HPDE6-E6E7 (cell line): ENCODE measurements around the gene ATP8A2.
"Not testable (repeated sequence)": the region's sequence is repeated elsewhere in the genome, so short reads cannot be mapped to it uniquely, and the experiment has no call there.

Experiments used
- DNase-seq: peaks from one replicate; pipeline ENCODE4 v3.0.0; 2011; ENCODE audit warnings: missing footprints; ENCODE audit errors: extremely low spot score

The ATP8A2 gene

DNA sequence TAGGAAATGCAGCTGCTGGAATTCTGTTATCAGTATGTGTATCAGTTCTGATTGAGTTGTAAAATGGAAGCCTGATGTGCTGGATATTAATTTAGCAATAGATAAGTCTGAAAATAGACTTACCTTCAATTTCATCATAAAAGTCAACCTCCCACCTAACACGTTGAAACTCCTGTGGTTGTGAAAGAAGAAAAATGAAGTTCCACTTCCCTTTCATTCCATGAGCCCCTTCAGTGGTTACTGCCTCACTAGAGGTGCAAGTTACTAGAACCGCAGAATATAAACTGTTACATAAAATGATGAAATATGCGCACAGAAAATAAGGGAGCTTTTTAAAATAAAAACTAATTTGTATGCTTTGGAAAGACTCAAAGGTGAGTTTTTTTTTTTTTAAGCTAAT, 430.8 kb downstream of the ATP8A2 start:
- DNase-seq, result no peak

DNA sequence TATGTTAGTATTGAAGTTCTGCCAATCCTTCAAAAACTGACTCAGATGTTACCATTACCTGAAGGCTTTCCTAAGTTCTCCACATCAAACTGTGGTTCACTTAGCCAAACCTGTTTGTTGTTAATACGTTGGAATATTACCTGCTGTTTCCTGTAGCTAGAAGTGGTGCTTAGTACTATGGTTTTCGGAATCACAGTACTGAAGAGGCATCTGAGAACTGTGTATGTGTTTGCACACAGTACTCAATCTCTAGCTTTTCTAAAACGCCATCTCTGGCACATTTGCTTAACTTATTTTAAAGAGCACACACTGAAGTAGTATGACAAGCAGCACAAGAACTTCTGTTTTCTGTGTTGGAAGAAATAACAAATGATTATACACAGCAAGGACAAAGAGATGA, 431.9 kb downstream of the ATP8A2 start:
- DNase-seq, result no peak

DNA sequence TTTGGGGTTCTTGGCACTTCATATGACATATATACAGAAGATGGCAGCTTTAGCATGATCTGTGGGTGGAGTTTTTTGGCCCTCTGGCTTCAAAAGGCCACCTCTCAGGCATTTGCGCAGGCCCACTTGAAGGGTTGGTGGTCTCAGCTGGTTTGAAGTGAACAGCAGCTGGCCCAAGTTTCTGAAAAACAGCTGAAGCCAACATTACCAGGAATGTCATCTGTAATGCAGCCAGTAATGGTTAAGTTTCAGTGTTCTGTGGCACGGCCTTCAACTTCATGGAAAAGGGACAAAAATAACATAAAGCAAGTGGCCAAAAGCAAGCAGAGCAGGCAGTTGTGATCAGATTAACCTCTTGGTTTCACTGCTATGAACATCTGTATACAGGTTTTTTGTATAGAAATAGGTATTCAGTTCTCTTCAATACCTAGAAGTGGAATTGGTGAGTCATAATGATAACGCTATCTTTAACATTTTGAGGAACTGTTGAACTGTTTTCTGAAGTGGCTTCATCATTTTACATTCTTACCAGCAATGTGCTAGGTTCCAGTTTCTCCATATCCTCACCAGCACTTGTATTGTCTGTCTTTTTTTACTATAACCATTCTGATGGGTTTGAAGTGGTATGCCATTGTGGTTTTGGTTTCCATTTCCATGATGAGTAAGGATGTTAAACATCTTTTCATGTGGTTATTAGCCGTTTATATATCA, 434.6 kb downstream of the ATP8A2 start:
- DNase-seq, result no peak

DNA sequence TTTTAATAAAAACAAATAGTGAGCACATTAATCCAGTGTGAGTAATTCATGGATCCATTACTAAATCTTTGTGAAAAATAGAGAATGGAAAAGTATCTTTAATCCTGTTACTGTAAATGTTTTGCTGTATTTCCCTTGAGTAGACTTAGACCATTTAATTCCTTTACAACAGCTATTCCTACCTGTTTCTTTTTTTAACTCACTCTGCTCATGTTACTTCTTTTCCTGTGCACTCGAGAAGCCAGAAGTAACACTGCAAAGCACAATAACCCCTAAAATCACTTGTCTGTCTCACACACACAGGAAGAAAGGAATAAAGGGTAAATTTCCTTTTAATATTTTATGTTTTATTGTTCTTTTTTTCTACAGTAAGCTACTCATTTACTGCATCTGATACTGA, 435.8 kb downstream of the ATP8A2 start:
- DNase-seq, result no peak

DNA sequence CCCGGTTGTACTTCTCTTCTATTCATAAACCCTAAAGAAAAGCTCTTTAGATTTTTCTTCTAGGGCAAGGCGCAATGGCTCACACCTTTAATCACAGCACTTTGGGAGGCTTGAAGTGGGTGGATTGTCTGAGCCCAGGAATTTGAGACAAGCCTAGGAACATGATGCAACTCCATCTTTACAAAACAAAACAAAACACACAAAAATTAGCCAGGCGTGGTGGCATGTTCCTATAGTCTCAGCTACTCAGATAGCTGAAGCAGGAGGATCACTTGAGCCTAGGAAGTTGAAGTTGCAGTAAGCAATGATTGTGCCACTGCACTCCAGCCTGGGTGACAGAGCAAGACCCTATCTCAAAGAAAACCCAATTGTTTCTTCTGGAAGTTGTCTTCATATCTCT, 439.7 kb downstream of the ATP8A2 start:
- no peak for DNase-seq

DNA sequence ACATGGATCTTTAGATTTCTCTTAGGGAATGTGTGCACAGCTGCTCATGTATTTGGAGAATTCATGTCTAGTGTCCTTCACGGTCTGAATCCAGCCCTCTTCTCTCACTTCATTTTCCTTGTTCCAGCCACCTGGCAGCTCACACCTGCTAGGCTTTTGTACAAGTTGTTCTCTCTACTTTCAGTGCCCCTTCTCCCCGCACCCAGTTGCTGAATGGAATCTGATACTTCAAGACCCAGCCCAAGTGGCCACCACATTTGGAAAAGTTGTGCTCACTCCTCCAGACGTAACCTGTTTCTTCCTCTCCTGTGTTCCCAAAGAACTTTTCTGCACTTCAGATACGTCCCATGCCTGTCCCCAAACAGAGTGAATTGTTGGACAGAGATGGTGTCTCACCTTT, 444.5 kb downstream of the ATP8A2 start:
- no peak for DNase-seq

DNA sequence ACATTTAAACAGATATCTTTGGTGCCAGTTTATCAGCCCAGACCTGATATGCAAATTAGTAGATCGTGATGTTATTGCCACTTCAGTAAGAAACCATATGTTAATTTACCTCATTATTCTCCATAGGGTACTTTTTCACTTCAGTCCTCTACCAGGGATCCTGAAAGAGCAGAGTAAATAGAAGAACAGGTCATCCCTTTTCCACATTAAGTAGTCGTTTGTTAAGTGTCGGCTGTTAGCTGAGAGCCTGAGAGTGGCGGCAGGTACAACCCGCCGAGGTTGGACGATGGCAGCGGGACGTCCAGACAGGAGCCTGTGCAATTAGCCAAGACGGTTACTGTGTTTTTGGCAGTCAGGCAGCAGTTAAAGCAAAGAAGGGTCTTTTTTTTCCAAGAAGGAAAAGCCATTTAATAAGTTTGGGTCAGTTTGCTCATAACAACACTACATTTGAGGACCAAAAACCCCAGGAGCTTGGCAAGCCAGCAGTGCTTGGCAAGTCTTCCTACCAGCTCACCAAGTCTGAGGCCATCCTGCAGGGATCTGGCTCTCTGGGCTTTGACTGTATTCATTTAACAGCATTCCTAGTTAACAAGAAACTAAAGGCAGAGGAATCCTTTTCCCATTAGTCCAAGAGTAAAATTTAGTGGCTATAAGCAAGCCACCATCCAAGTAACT, 448.2 kb downstream of the ATP8A2 start:
- DNase-seq, result no peak

DNA sequence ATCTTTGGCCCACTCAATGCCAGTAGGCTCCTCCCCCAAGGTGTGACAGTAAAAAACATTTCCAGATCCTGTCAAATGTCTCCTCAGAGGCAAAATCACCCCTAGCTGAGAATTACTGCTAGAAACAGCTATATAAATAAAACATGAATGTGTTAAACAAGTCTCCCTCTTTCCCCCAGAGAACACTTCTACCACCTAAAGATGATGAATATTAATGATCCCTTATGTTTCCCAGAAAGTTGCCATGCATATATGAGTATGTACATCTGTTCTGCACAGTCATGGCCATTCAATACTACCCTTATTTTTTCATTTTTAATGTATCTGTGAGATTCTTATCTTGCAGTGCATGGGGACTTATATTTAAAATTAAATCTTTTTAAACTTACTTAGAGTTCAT, 450.0 kb downstream of the ATP8A2 start:
- DNase-seq, result no peak

DNA sequence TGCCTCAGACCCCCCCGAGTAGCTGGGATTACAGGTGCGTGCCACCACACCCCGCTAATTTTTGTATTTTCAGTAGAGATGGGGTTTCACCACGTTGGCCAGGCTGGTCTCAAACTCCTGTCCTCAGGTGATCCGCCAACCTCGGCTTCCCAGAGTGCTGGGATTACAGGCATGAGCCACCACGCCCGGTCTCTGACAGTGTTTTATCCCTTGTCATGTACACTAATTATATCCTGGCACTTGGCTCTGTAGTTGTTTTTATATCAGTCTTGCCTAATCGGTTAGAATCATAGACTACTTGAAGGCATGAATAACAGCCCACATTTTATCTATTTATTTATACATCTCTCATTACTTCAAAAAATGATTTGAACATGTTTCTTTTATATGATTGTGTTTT, 455.4 kb downstream of the ATP8A2 start:
- DNase-seq, result not testable (repeated sequence)

DNA sequence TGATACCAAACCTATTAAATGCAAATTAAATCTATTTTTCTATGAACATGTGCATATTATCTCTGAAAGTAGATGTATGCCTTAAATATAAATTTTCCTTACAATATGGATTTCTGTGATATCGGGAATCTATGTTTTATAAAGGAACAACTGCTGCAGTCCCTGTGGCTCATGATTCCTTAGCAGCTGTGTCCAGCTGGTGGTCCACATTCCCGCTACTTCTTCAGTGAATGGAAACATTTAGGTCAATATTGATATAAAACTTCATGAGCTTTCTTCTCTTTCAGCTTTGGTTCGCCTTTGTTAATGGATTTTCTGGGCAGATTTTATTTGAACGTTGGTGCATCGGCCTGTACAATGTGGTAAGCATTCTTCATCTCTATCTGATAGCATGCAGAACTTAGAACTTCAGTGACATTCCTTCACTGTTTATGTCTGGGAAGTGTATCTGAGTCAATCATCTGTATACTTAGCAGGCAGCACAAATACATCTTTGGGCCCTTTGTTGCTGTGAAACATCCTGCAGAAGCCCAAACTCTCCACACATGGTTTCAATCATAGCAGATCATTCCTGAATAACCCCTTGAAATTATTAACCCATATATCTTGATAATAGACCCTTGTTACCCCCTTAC, 456.2 kb downstream of the ATP8A2 start:
- DNase-seq, result no peak

DNA sequence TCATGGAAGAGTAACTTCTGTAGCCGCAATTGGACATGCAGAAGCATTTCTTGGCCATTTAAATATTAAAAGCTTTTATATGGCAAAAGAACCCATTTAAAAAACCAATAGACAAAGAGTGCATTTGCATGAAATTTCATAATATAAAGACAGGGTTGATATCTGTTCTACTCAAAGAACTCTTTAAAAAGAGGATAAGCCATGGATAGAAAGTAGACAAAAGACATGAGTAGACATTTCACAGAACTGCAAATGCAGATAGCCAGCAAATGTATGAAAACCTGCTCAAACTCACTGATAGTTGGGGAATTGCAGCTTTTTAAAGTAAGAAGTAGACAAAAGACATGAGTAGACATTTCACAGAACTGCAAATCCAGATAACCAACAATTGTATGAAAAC, 462.0 kb downstream of the ATP8A2 start:
- DNase-seq, result no peak

DNA sequence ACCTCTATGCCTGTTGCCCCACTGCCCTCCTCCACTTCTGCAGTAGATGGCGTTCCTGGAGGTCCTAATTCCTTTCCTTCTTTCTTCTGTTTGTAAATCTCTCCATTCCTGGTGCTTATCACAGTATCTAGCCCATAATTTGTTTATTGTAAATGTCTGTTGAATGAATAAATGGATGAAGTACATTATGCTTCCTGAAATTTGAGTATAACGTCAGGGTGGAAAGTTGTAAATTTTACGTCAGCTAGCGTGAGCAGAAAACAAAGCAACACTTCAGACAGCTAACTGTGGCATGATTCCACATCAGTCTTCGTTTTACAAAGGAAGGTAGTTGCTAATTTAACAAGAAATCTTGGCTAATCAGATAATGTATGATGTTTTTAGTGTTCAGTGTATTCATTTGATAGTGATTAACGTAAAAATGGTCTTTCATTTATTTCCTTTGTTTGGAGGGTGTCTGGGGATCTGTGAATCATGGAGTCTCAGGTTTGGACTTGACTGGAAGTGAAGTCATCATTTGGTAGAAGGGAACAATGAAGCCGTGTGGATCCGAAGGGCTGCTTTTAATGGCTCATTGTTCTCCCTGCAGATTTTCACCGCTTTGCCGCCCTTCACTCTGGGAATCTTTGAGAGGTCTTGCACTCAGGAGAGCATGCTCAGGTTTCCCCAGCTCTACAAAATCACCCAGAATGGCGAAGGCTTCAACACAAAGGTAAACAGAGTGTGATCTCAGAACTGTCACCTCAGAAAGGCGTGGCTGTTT, 465.0 kb downstream of the ATP8A2 start:
- peak; percentile 27 for DNase-seq

DNA sequence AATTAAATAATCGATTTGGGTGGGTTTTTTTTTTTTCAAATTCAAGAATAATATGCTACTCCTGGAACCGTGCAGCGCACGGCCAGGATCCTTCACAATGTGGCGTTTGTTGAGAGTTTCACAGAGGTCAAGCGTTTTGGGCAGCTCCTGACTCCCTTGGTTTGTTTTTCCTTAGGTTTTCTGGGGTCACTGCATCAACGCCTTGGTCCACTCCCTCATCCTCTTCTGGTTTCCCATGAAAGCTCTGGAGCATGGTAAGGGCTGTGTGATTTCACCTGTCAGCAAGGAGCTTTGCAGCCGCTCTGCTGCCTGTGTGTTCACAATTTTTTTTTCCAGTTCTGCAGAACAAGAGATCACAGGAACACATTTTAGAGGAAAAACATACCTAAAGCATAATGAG, 467.6 kb downstream of the ATP8A2 start:
- DNase-seq, result no peak

DNA sequence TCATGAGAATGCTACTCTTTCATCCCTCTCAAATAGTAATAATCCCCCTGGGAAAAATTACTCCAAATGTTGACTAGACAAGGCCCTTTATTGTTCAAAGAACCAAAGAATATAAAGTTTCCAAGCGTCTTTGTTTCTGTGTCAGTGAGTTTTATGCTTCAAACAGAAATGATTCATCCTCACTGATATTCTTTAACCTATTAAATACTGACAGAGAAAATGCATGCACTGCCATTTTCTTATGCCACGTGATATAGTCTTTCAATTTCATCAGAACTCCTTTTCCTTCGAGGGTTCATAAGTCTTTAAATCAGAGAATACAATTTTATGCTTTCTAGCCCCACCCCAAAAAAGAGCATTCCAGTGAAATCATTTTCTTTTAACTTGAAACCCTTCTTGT, 468.5 kb downstream of the ATP8A2 start:
- no peak for DNase-seq

DNA sequence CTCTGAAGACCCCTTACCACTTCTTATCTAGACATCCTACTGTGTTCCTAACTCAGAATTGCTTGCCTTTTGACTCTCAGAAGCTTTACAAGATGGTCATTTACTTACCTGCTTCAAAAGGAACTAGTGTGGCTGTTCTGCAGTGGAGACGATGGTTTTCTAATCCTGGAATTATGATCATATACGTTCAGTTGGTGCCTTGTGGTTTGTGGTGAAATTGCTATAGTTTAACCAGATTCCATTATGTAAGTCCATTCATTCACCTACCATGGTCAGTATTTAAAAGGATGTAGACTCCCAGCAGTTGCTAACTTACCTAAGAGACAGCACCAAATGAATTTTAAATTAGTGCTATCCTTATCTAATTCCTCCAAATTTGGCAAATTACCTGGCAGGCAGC, 469.2 kb downstream of the ATP8A2 start:
- DNase-seq, result no peak

DNA sequence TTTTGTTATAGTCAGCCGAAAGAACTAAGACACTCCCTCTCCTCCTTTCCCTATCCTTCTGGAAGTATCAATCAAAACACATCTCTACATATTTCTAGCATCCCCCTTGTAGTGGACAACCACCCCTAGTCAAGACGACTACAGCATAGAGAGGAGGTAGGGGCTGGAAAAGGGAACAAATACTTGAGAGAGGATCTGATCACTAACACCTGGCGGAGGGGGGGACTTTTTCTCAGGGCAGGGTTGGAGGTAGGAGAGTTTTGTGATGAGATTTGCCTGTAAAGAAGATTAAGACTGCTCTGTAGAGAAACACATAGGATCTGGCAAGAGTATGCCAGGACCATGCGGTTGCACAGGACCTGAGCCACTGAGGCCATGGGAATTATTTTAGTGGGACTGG, 471.9 kb downstream of the ATP8A2 start:
- DNase-seq, result no peak

DNA sequence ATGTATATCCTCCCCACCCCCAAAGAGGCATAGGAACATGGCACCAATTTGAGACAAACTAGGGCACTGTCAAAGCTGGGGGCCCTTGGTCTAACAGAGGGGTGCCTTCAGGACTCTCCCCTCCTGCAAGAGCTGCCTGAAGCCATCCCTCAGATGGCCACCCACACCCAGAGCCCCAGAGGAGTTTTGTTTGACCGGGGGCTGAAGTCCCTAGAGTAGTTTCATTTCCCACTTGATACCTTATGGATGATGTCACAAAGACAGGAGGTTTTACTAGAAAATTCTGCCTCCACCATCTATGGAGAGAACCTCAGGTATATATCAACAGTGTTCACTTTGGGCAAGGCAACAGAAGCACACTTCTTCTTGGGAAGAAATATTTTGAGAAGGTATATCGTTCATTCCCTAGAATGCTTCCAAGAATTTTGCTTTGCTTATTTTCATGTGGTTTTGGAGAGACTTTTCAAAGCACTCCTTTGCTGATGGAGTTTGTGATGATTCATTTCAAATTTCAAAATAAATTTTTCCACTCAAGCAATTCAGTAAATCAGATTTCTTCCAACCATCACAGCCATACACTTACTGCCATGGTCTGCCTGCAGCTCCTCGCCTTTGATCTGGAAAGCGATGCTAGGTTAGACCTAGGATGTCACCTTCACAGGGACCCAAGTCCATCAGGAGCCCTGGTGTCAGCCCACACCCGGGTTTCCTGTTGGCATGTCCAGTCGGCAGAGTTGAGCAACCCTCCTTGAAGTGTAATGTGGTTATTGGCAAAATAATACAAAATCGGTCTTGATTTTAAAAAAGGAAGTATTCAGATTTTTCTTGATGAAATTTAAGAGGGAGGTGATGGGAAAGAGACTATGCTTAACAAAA, 473.0 kb downstream of the ATP8A2 start:
- DNase-seq, result no peak

DNA sequence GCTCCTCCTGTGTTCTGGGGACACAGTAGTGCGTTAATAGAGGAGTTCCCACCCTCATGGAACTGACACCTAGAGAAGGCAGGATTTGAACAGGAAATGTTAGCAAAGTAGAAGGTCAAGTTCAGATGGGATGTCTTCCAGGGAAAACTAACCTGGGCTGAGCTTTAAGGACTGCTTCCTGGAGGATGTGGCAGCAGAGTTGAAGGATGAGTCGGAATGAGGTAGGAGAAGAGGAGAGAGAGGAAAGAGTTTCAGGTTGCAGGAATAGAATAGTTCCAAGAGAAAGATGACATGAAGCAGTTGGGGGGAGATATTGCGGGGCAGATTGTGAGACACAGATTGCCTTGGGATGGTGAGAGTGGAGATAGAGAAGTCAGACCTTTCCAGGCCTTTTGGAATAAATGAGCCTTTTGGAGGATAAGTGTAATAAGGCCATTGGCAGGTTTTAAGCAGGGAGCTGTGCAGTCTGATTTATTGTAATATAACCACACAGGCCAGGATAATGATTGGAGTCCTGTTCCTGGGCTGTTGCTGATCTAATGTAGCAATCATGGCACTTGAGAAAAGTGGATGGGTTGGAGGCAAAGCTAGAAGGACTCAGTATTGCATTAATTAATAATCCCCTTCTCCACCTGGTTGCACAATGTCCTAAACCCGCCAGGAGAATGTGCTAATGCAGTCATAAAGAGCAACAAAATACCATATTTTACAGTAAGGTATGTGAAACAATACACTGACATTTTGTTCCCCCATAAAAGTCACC, 474.6 kb downstream of the ATP8A2 start:
- no peak for DNase-seq

DNA sequence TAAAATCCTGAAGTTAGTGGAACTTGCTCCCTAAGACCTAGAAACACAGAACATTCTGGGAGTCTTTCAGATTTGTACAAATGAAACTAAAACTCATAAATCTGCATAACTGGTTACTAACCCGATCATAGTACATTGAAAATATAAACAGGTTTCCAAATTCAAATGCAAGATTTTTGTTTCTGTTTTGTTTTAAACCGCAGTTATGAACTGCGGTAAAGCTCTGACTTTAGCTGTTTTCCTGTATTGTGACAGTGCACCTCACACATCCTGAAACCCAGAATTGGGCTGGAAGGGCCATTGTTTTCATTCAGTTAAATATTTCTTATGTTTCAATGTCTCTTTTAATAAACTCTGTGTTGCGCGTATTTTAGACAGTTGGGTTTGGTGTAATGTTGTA, 475.4 kb downstream of the ATP8A2 start:
- no peak for DNase-seq
